ENCODE data around the gene YPEL5.
A peak's percentile ranks its signal among the peaks of the same experiment; 100 is the strongest.

YPEL5 gene

GRCh38 chr2:30197570-30198192 is 50.9 kb downstream of the YPEL5 start:
- H3K4me3 ChIP-seq, result no peak overlapping the region
- no peak overlapping the region for H3K27ac ChIP-seq
- H3K4me2 ChIP-seq, result no peak overlapping the region
- H4K20me1 ChIP-seq, result no peaks in the 10 kb centered on the region
- peaks cover 0 to 25% (median 0%) of the 10 kb centered on the region in 10 experiments; a peak in 6 of 20 replicates for H3K4me1 ChIP-seq
- no peaks in the 10 kb centered on the region for H3K9me3 ChIP-seq (replicated peaks in 1 of 11)
- H3K9ac ChIP-seq, result no peak overlapping the region
- H3K27me3 ChIP-seq, result no peaks in the 10 kb centered on the region
- TF ChIP-seq Cebpa-rat (IDR thresholded peaks at IDR 0.05), result no peak
- H3K36me3 ChIP-seq, result no peaks in the 10 kb centered on the region

DNA sequence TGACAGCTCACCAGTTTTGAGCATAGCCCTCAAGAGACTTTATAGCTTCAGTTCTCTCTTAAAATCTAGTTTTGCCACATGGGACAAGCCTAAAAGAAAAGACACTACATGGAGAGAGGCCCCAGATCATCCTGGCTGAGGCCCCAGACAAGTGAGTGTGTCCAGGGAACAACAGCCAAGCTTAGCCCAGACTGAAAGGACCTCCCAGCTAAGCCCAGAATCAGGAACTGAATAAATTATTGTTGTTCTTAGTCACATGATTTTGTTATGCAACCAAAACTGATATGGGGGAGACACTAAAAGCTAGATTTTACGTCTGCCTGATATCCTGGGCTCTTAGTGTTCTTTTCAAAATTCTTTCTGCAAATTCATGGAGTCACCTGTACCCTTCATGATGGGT is 55.2 kb downstream of the YPEL5 start:
- Histone ChIP-seq H3K9ac (no peak overlapping the region), H3K4me1 (peaks cover 0 to 13% (median 9%) of the 10 kb centered on the region in 10 experiments; a peak in 11 of 20 replicates), H3K4me2 (peak overlapping the region in 2 of 11 experiments; percentile 35 to 67; a peak in 6 of 22 replicates), H3K9me3 (replicated peaks in 1 of 11) (no peaks in the 10 kb centered on the region), H3K27ac (no peak overlapping the region; a peak in 1 of 22 replicates), H3K4me3 (no peak overlapping the region), H3K36me3 (no peaks in the 10 kb centered on the region), H4K20me1 (no peaks in the 10 kb centered on the region), H3K27me3 (no peaks in the 10 kb centered on the region)
- TF ChIP-seq Cebpa-rat (IDR thresholded peaks at IDR 0.05), result no peak

DNA sequence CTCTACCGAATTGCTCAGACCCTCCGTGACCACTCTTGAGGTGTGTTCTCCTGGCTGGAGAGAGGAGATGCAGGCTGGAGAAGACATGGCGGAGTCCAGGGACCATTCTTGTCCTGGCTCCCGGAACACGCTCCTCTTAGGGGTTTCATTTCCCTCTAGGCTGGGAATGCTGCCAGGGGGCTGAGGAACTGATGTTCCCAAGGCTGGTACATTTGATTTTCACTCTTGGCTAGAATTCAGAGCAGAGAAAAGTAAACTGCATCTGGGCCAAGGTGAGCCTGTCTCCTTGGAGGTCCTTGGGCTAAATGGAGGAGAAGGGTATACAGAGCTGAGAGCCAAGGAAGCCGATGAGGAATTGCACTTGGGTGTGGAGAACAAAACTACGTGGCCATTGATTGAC is 56.3 kb downstream of the YPEL5 start:
- Histone ChIP-seq H3K27ac (no peak overlapping the region), H3K4me2 (no peak overlapping the region), H3K9me3 (replicated peaks in 1 of 11) (no peaks in the 10 kb centered on the region), H3K9ac (no peak overlapping the region), H4K20me1 (no peaks in the 10 kb centered on the region), H3K4me3 (no peak overlapping the region), H3K27me3 (no peaks in the 10 kb centered on the region), H3K36me3 (no peaks in the 10 kb centered on the region), H3K4me1 (peaks cover 0 to 13% (median 9%) of the 10 kb centered on the region in 10 experiments; a peak in 11 of 20 replicates)
- no peak for TF ChIP-seq Cebpa-rat (IDR thresholded peaks at IDR 0.05)

- Histone ChIP-seq H3K27ac (no peak overlapping the region), H3K4me2 (no peak overlapping the region; a peak in 1 of 22 replicates), H3K9me3 (replicated peaks in 1 of 11) (no peaks in the 10 kb centered on the region), H4K20me1 (no peaks in the 10 kb centered on the region), H3K36me3 (no peaks in the 10 kb centered on the region), H3K4me1 (peaks cover 0 to 13% (median 9%) of the 10 kb centered on the region in 10 experiments; a peak in 11 of 20 replicates), H3K4me3 (no peak overlapping the region), H3K27me3 (no peaks in the 10 kb centered on the region), H3K9ac (no peak overlapping the region)
- no peak for TF ChIP-seq Cebpa-rat (IDR thresholded peaks at IDR 0.05)
Observed at GRCh38 chr2:30204281-30204680, 57.5 kb downstream of the YPEL5 start.

- peaks cover 0 to 13% (median 9%) of the 10 kb centered on the region in 10 experiments; a peak in 11 of 20 replicates for H3K4me1 ChIP-seq
- no peak overlapping the region for H3K4me3 ChIP-seq
- H3K9me3 ChIP-seq (replicated peaks in 1 of 11), result no peaks in the 10 kb centered on the region
- TF ChIP-seq Cebpa-rat (IDR thresholded peaks at IDR 0.05), result no peak
- no peak overlapping the region for H3K9ac ChIP-seq
- H3K27me3 ChIP-seq, result no peaks in the 10 kb centered on the region
- H3K27ac ChIP-seq, result no peak overlapping the region
- H3K4me2 ChIP-seq, result peak overlapping the region in 3 of 11 experiments; percentile 13 to 35 (median 33); a peak in 3 of 22 replicates
- no peaks in the 10 kb centered on the region for H3K36me3 ChIP-seq
- H4K20me1 ChIP-seq, result no peaks in the 10 kb centered on the region
Observed at GRCh38 chr2:30205456-30205855, 58.6 kb downstream of the YPEL5 start.

DNA sequence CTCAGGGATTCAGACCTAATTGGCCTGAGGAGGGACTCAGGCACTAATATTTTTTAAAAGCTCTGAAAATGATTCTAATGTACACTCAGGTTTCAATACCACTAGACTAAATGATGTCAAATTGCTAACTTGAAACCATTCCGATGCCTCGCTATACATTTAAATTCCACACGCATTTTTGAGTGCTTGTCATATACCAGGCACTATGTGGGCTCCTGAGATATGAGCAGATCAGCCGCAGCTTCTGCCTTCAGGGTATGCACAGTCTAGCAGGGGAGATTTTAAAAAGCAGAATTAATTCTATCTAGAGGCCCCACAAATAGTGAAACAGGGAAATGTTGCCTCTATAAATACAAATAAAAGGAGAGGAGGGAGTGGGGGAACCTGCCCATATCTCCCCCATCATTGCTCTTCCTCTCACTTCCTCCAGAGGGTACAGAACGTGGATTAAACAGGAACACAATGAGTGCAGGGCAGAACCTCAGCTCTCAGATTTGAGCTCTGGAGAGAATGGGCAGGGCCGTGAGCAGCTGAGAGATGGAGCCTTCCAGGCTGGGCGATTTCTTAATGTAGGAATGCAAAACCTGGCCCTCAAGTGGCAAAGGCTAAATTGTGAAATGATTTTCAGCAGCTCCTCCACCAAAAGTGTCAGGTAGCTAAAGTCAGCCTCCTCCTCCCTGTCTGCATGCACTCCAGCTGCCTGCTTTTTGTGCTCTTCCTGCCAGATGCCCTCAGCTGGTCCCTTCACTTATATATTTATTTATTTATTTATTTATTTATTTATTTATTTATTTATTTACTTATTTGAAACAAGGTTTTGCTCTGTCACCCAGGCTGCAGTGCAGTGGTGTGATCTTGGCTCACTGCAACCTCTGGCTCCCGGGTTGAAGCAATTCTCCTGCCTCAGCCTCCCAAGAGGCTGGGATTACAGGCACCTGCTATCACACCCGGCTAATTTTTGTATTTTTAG is 59.9 kb downstream of the YPEL5 start:
- no peak for TF ChIP-seq Cebpa-rat (IDR thresholded peaks at IDR 0.05)
- Histone ChIP-seq H3K27ac (no peak overlapping the region), H3K9ac (no peak overlapping the region), H3K4me1 (peaks cover 0 to 13% (median 8%) of the 10 kb centered on the region in 10 experiments; a peak in 11 of 20 replicates), H3K27me3 (no peaks in the 10 kb centered on the region), H4K20me1 (no peaks in the 10 kb centered on the region), H3K9me3 (replicated peaks in 1 of 11) (no peaks in the 10 kb centered on the region), H3K4me2 (no peak overlapping the region), H3K36me3 (no peaks in the 10 kb centered on the region), H3K4me3 (no peak overlapping the region)

DNA sequence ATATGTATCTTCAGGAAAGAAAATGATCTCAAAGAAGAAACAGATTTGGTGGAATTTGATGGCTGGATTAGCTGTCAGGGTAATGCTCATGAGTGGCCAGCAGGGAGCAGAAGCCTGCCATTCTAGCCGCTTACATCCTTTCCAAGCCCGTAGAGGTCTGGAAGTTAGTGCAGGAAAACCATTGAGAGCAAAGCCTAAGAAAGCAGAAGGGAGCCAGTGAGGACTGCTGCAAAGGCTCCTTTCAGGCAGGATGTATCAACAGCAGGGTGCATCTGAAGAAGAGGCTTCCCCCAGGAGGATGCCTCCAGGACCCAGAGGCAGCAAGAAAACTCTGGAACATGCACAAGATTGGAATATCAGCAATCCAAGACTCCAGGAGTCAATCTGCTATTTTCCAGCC is 61.6 kb downstream of the YPEL5 start:
- no peaks in the 10 kb centered on the region; a peak in 1 of 22 replicates for H4K20me1 ChIP-seq
- H3K4me3 ChIP-seq, result no peak overlapping the region
- H3K9ac ChIP-seq, result 0 out of 22 replicates have a peak overlapping the region, but pooled peaks of 1 of the 11 experiments have one; percentile 35
- peaks cover 0 to 13% (median 5%) of the 10 kb centered on the region in 10 experiments; a peak in 8 of 20 replicates for H3K4me1 ChIP-seq
- H3K9me3 ChIP-seq (replicated peaks in 1 of 11), result no peaks in the 10 kb centered on the region
- no peak overlapping the region for H3K27ac ChIP-seq
- H3K36me3 ChIP-seq, result no peaks in the 10 kb centered on the region
- H3K27me3 ChIP-seq, result no peaks in the 10 kb centered on the region
- TF ChIP-seq Cebpa-rat (IDR thresholded peaks at IDR 0.05), result no peak
- H3K4me2 ChIP-seq, result no peak overlapping the region

GRCh38 chr2:30209227-30209626 is 62.4 kb downstream of the YPEL5 start:
- no peak overlapping the region for H3K9ac ChIP-seq
- no peak overlapping the region for H3K4me3 ChIP-seq
- H3K4me2 ChIP-seq, result no peak overlapping the region
- no peaks in the 10 kb centered on the region; a peak in 1 of 22 replicates for H4K20me1 ChIP-seq
- peaks cover 0 to 13% (median 5%) of the 10 kb centered on the region in 10 experiments; a peak in 8 of 20 replicates for H3K4me1 ChIP-seq
- H3K27me3 ChIP-seq, result no peaks in the 10 kb centered on the region
- H3K27ac ChIP-seq, result no peak overlapping the region
- TF ChIP-seq Cebpa-rat (IDR thresholded peaks at IDR 0.05), result no peak
- H3K36me3 ChIP-seq, result no peaks in the 10 kb centered on the region
- no peaks in the 10 kb centered on the region for H3K9me3 ChIP-seq (replicated peaks in 1 of 11)
